K562 (cell line): ENCODE data around the gene PLCB4.

Experiments used
- CHD2 ChIP-seq: IDR thresholded peaks from 2 replicates; pipeline ENCODE4 v1.6.1; 2011; ENCODE audit warnings: low read depth, low read length
- GABPA ChIP-seq: fragments of 200-800 bp; sonication (Bioruptor generic); conservative IDR thresholded peaks from 2 replicates; pipeline ENCODE4 v1.6.1; 2016; ENCODE audit warnings: low read depth, missing genetic modification characterization, missing compliant biosample characterization
- SIN3A ChIP-seq, 2 experiments: fragments of 150-350 bp in 1 of 2; IDR thresholded peaks; 2 replicates each; pipeline ENCODE4 v1.6.1; 2011 to 2016; ENCODE audit warnings: borderline replicate concordance in 2 of 2, low read depth in 2 of 2, low read length in 2 of 2, mild to moderate bottlenecking in 2 of 2, moderate library complexity in 2 of 2; ENCODE audit not compliant: control insufficient read depth in 1 of 2
- SIX5 ChIP-seq, 2 experiments: IDR thresholded peaks; 2 replicates each; pipeline ENCODE4 v1.6.1; 2011; ENCODE audit warnings: low read length in 2 of 2, borderline replicate concordance in 1 of 2, low read depth in 1 of 2, mild to moderate bottlenecking in 1 of 2, moderate library complexity in 1 of 2; ENCODE audit not compliant: insufficient read depth in 1 of 2
- ZBTB8A ChIP-seq: fragments of 450-650 bp; IDR thresholded peaks from 2 replicates; pipeline ENCODE4 v1.6.1; 2018; ENCODE audit warnings: mild to moderate bottlenecking, moderate library complexity; ENCODE audit not compliant: partially characterized antibody
- ZNF146 ChIP-seq: IDR thresholded peaks from one replicate; pipeline ENCODE4 v1.6.1; 2018; ENCODE audit warnings: missing compliant biosample characterization; ENCODE audit not compliant: unreplicated experiment
- TF ChIP-seq, protein P1 (sequence below), 3 experiments: IDR thresholded peaks in 2 of 3; conservative IDR thresholded peaks in 1 of 3; 2 replicates each; pipeline ENCODE4 v1.5.1; 2011 to 2012; ENCODE audit warnings: low read length in 3 of 3, mild to moderate bottlenecking in 3 of 3, control low read depth in 2 of 3, improper control_type of control experiment in 1 of 3, inconsistent platforms in 1 of 3, low read depth in 1 of 3, mixed read lengths in 1 of 3, moderate library complexity in 1 of 3; ENCODE audit not compliant: insufficient read depth in 2 of 3
- TF ChIP-seq, protein P2 (sequence below), 2 experiments: fragments of 450-650 bp in 1 of 2; sonication (generic) in 1 of 2; formaldehyde crosslinking in 1 of 2; IDR thresholded peaks in 1 of 2; conservative IDR thresholded peaks in 1 of 2; 2 replicates each; pipeline versions ENCODE4 v1.6.1 to v1.8.1; 2016 to 2023; ENCODE audit warnings: mild to moderate bottlenecking in 2 of 2, moderate library complexity in 2 of 2, inconsistent platforms in 1 of 2, missing genetic modification reagents in 1 of 2
- TF ChIP-seq, protein P3 (sequence below), 2 experiments: fragments of 450-650 bp; formaldehyde crosslinking in 1 of 2; IDR thresholded peaks; 2 replicates each; pipeline versions ENCODE4 v1.4.0 to v1.6.1; 2014 to 2020; ENCODE audit warnings: mild to moderate bottlenecking in 2 of 2, borderline replicate concordance in 1 of 2, low read depth in 1 of 2
- TF ChIP-seq, protein P4 (sequence below): sonication (generic); formaldehyde crosslinking; IDR thresholded peaks from 2 replicates; pipeline ENCODE4 v1.8.1; 2022; ENCODE audit warnings: missing genetic modification reagents

DNA sequence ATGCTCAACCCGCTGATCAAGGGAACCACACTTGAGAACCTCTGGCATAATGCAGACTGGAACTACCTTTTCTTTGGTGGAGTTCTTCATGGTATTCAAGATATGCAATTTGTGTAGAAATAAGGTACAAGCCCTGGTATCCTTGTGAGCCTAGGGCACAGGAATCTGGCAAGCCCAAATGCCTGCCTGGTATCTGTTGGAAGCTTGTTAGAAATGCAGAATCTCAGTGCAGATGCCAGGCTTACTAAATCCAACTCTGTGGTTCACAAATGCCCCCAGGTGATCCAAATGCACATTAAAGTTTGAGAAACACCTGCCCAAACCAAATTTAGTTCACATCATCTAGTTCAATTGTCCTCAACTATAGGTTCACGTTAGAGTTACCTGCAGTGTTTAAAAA lies 285.7 kb downstream of the PLCB4 start:
- TF ChIP-seq GABPA (tag) (no peak), ZBTB8A (no peak), SIX5 (IDR thresholded peaks at IDR 0.05; ENCODE audit: borderline replicate concordance in 1 of 2, insufficient read depth in 1 of 2, low read depth in 1 of 2, low read length in 2 of 2) (no peak), SIN3A (IDR thresholded peaks at IDR 0.05; ENCODE audit: borderline replicate concordance in 2 of 2, control insufficient read depth in 1 of 2, low read depth in 2 of 2, low read length in 2 of 2) (no peak), ZNF146 (no peak), CHD2 (no peak)
- TF ChIP-seq, protein P1, sequence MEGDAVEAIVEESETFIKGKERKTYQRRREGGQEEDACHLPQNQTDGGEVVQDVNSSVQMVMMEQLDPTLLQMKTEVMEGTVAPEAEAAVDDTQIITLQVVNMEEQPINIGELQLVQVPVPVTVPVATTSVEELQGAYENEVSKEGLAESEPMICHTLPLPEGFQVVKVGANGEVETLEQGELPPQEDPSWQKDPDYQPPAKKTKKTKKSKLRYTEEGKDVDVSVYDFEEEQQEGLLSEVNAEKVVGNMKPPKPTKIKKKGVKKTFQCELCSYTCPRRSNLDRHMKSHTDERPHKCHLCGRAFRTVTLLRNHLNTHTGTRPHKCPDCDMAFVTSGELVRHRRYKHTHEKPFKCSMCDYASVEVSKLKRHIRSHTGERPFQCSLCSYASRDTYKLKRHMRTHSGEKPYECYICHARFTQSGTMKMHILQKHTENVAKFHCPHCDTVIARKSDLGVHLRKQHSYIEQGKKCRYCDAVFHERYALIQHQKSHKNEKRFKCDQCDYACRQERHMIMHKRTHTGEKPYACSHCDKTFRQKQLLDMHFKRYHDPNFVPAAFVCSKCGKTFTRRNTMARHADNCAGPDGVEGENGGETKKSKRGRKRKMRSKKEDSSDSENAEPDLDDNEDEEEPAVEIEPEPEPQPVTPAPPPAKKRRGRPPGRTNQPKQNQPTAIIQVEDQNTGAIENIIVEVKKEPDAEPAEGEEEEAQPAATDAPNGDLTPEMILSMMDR (IDR thresholded peaks at IDR 0.05 in 2 of 3, conservative IDR thresholded peaks at IDR 0.05 in 1 of 3; ENCODE audit: insufficient read depth in 2 of 3, low read depth in 1 of 3, low read length in 3 of 3), result no peak
- TF ChIP-seq, protein P2, sequence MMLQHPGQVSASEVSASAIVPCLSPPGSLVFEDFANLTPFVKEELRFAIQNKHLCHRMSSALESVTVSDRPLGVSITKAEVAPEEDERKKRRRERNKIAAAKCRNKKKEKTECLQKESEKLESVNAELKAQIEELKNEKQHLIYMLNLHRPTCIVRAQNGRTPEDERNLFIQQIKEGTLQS (IDR thresholded peaks at IDR 0.05), result no peak
- TF ChIP-seq, protein P2 (CRISPR knock-in tag; conservative IDR thresholded peaks at IDR 0.05), result no peak
- TF ChIP-seq, protein P3, sequence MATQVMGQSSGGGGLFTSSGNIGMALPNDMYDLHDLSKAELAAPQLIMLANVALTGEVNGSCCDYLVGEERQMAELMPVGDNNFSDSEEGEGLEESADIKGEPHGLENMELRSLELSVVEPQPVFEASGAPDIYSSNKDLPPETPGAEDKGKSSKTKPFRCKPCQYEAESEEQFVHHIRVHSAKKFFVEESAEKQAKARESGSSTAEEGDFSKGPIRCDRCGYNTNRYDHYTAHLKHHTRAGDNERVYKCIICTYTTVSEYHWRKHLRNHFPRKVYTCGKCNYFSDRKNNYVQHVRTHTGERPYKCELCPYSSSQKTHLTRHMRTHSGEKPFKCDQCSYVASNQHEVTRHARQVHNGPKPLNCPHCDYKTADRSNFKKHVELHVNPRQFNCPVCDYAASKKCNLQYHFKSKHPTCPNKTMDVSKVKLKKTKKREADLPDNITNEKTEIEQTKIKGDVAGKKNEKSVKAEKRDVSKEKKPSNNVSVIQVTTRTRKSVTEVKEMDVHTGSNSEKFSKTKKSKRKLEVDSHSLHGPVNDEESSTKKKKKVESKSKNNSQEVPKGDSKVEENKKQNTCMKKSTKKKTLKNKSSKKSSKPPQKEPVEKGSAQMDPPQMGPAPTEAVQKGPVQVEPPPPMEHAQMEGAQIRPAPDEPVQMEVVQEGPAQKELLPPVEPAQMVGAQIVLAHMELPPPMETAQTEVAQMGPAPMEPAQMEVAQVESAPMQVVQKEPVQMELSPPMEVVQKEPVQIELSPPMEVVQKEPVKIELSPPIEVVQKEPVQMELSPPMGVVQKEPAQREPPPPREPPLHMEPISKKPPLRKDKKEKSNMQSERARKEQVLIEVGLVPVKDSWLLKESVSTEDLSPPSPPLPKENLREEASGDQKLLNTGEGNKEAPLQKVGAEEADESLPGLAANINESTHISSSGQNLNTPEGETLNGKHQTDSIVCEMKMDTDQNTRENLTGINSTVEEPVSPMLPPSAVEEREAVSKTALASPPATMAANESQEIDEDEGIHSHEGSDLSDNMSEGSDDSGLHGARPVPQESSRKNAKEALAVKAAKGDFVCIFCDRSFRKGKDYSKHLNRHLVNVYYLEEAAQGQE (IDR thresholded peaks at IDR 0.05; ENCODE audit: borderline replicate concordance), result no peak
- TF ChIP-seq, protein P3 (CRISPR knock-in tag; IDR thresholded peaks at IDR 0.05; ENCODE audit: low read depth), result no peak
- TF ChIP-seq, protein P4, sequence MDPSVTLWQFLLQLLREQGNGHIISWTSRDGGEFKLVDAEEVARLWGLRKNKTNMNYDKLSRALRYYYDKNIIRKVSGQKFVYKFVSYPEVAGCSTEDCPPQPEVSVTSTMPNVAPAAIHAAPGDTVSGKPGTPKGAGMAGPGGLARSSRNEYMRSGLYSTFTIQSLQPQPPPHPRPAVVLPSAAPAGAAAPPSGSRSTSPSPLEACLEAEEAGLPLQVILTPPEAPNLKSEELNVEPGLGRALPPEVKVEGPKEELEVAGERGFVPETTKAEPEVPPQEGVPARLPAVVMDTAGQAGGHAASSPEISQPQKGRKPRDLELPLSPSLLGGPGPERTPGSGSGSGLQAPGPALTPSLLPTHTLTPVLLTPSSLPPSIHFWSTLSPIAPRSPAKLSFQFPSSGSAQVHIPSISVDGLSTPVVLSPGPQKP (CRISPR knock-in tag), result no peak
